ENCODE measurements around the gene EFNB3.

EFNB3 gene, protein sequence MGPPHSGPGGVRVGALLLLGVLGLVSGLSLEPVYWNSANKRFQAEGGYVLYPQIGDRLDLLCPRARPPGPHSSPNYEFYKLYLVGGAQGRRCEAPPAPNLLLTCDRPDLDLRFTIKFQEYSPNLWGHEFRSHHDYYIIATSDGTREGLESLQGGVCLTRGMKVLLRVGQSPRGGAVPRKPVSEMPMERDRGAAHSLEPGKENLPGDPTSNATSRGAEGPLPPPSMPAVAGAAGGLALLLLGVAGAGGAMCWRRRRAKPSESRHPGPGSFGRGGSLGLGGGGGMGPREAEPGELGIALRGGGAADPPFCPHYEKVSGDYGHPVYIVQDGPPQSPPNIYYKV

DNA sequence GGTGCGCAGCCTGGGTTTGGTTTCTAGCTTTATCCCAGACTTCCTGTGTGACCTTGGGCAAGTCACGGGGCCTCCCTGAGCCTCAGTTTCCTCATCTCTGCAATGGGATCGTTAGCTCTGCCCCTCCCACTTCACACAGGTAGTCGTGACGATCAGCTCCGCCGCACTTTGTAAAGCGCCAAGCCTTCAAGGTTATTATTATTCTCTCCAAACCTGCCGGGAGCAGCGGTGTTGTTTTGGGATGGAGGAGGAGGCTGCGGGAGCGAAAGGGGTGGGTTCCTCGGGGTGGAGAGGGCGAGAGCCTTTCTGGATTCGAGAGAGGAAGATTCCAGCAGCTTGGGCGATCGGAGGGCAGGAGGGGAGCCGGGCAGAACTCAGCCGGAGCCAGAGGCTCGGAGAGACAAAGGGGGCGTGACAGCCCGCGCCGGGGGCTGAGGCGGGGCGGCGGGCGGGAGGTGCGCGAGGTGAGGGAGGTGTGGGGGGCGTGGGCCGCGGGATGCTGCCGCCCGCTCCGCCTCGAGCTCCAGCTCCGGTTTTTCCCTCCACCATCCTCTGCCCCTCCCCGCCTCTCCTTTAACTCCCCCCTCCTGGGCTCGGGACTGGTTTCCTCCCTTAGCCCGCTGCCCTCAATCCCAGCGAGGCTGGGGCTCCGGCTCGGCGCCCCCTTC, at the start of gene EFNB3:
TSS of gene EFNB3 (plus strand) at position 602 of the 668 bp plus-strand sequence. CDS start 397 bp downstream, outside the sequence.
- no peak for DNase-seq

DNA sequence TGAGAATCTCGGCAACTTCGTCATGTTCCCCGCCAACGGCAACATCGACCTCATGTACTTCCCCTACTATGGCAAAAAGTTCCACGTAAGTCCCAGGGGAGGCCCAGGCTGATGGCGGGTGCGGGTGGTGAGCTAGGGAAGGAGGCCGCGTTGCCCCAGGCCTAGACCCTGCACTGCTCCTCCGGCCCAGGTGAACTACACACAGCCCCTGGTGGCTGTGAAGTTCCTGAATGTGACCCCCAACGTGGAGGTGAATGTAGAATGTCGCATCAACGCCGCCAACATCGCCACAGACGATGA, 49.5 kb upstream of the EFNB3 start:
- DNase-seq, result no peak

DNA sequence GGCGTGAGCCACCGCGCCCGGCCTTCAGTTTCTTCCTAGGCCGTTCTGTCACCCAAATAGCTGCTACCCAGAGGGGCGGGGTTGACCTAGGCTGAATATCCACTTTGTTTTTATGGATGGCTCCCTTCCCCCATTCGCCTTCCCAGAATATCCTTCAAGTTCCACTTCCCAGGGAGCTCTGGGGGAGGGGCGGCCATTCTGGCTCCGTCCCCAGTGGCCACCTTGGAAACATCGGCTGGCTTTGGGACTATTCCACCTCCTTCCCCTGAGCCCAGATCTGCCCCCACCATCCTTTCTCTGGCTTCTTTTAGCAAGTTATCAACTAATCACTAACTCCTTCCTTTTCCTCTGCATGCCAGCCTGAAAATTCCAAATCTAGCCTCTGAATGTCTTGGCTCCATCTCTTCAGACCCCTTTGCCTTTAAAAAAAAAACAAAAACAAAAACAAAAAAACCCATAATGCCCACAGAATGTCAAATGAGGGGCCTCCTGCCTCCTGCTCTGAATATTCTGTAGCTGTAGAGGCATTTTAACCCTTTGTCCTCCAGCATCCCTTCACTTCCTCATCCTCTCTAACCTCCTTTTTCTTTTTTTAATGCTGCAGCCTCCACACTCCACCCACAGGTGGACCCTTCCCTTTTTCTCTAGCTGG, 47.9 kb upstream of the EFNB3 start:
- peak; percentile 74 for DNase-seq

DNA sequence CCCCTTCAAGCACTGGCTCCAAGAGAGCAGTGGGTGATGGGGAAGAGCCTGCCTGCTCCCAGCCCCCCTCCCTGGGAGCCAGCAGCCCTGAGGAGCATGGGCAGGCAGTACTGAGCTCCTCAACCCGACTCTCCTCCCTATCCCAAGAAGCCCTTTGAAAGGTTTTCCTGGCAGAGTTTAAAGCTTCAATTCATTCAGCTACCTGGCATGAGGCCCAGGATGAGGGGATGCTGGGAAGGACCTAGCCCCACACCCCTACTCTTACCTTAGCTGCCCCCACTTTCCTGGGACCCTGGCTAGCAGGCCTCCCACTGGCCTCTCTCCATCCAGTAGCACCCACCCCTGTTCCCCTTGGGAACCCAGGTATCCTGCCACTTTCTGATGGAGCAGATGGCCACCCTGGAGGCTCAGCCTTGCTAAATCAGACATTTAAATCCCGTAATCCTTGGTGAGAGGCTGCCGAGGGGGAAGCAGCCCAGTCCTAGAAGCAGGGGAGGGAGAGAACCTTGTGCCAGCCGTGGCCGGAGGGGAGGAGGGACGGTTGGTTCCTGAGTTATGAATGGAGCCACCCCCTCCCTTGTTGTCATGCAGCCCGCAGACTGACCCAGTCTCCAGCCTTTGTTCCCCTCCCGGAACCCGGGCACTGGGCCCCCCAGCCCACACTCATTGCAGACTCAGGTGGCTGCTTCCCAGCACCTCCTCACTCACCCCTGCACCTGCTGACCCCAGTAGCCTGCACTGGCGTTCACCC, 37.2 kb upstream of the EFNB3 start:
- peak; percentile 77 for DNase-seq

DNA sequence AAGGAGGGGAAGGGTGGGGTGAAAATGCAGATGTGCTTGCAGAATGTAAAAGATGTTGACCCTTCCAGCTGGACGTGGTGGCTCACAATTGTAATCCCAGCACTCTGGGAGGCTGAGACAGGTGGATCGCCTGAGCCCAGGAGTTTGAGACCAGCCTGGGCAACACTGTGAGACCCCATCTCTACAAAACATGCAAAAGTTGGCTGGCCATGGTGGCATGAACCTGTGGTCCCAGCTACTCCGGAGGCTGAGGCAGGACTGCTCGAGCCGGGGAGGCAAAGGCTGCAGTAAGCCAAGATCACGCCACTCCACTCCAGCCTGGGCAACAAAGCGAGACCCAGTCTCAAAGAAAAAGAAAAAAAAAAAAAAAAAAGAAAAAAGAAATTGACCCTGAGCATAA, 36.5 kb upstream of the EFNB3 start:
- no peak for DNase-seq

DNA sequence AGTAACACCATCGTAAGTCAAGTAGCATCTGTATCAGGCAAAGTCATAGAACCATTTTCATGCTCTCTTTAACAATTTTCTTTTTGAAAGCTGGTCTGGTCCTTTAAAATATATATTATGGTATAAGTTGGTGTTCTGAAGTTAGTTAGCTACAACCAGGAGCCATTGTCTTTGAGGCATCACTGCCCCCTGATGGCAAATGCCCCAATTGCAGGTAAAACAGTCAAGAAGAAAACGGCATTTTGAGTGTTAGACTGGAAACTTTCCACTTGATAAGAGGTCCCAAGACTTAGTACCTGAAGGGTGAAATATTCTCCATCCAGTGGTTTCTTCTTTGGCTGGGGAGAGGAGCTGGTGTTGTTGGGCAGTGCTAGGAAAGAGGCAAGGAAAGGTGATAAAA, 31.8 kb upstream of the EFNB3 start:
- DNase-seq, result no peak

DNA sequence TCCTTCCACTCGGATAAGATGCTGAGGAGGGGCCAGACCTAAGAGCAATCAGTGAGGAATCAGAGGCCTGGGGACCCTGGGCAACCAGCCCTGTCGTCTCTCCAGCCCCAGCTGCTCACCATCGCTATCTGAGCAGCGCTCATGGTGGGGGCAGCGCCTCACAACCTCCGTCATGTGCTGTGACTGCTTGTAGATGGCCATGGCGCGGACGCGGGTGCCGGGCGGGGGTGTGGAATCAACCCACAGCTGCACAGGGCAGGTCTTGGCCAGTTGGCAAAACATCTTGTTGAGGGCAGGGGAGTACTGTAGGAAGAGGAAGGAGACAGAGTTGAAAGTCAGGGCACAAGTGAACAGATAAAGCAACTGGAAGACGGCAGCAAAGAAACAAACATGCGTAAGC, 30.1 kb upstream of the EFNB3 start:
- no peak for DNase-seq

DNA sequence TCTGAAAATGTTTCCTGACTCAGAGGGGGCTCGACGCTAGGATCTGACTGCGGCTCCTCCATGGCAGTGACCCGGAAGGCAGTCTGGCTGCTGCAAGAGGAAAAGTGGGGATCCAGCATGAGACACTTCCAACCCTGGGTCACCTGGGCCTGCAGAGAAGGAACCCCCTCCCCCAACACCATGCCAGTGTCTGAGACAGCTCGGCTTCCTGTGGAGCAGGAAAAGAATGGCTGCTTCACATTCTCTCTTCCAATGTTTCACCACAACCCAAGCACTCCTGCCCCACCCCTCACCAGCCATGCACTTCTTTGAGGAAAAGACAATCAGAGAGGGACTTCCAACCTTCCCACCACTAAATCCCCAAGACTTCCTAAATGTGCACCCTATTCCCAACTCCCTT, 28.5 kb upstream of the EFNB3 start:
- no peak for DNase-seq

DNA sequence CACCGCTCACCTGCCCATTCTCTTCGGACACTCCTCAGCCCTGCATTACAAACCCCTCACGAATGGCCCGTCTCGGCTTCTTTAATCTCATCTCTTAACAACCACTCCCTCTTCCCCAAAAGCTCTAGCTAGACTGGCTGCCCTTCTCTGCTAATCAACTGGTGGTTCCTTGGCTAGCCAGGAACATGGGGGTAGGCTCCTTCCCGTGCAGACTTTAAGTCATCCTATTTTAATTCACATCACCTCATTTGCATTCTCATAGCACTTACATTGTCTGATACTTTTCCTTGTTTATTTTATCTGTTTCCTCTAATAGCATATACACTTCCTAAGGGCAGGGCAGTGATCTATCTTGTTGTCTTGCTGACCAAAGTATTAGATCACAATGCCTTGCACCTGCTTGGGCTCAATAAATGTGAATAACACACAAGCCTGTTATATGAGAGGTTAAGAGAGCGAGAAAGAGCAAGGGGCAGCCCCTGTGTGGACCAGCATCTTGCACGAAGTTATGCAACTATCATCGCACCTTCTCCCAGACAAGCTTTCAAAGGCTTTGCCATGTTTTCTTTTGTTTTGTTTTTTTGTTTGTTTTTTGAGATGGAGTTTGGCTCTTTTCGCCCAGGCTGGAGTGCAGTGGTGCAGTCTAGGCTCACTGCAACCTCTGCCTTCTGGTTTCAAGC, 27.5 kb upstream of the EFNB3 start:
- no peak for DNase-seq

DNA sequence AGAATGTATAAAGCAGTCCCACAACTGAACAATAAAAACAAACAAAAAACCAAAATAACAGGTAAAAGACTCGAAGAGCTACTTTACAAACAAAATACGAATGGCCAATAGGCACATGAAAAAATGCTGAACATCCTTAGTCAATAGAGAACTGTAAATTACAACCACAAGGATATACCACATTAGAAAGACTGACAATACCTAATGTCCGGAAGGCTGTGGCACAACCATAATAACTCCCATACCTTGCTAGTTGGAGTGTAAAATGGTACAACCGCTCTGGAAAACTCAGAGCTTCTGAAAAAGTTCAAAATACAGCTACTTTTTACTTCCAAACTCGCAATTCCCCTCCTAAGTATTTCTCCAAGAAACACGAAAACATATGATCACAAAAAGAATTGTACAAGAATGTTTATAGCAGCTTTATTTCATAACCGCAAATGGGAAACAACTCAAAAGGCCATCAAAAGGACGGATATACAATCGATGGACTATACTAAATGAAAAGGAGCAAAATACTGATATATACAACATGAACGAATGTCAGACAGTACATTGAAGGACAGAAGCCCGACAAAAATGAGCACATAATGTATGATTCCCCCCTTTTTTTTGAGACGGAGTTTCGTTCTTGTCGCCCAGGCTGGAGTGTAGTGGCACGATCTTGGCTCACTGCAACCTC, 20.0 kb upstream of the EFNB3 start:
- no peak for DNase-seq

DNA sequence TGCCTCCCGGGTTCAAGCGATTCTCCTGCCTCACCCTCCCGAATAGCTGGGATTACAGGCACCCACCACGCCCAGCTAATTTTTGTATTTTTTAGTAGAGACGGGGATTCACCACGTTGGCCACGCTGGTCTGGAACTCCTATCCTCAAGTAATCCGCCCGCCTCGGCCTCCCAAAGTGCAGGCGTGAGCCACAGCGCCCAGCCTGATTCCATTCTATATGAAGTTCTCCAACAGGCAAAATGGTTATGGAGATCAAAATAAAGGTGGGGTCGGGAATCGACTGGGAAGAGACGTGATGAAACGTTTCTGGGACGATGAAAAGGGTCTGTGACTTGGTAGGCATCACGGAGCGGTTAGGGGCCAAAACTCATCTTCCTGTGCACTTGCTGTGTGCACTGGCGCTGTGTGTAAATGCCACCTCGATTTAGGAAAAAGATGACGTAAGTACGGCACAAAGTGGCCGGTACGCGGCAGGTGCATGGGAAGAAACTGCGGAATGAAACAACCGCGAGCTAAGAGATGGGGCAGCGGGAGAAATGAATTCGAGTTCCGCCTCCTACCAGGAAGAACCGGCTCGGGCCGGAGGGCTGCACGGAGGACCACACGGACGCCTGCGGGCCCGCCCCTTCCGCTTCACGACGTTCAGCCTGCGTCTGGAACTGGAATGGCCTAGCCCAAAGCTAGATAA, 19.3 kb upstream of the EFNB3 start:
- peak; percentile 96 for DNase-seq

DNA sequence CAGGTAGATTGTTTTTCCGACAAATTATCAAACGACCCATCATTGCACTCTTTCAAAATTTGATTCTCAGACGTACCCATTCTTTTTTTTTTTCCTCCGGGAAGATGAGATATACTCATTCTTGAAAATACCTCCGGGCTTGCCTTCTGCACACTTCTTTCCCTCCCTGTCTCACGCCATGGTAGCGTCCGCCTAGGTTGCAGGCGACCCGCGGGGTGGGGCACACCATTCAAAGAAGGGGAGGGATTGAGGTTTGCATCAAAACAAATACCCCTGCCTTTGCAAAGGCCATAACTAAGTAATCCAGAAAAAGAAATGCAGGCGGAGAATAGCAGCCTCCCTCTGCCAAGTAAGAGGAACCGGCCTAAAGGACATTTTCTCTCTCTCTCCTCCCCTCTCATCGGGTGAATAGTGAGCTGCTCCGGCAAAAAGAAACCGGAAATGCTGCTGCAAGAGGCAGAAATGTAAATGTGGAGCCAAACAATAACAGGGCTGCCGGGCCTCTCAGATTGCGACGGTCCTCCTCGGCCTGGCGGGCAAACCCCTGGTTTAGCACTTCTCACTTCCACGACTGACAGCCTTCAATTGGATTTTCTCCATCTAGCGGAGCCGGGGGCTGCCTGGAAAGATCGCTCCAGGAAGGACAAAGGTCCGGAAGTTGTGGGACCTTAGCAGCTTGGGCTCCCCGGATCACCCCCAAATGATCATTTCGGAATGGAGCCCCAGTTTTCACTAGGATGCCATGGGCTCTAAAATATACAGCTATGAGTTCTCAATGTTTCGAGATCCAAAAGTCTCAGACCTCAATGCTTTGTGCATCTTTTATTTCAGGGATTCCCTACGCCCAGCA, 18.6 kb upstream of the EFNB3 start:
- peak; percentile 94 for DNase-seq

DNA sequence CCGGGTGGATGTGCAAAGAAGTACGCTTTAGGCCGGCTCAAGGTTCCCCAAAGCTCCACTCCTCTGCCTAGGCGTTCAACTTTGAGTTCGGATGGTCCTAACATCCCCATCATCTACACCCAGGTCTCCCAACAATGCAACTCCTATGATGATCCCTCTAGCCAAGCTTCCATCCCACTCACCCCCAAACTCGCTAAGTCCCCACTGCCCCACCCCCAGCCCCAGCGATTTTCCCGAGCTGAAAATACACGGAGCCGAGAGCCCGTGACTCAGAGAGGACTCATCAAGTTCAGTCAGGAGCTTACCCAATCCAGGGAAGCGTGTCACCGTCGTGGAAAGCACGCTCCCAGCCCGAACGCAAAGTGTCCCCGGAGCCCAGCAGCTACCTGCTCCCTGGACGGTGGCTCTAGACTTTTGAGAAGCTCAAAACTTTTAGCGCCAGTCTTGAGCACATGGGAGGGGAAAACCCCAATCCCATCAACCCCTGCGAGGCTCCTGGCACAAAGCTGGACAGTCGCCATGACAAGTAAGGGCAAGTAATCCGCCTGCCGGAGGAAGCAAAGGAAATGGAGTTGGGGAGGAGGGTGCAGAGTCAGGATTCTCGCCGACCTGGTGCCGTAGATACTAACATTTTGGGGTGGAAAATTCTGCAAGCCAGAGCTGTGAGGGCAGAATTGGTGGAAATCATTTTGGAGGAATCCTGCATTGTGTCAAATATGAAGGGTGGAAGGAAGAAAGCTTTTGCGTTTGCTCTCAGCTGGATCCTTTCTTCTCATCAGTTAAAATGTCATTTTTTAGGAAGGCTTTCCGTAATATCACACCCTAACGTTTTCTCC, 17.7 kb upstream of the EFNB3 start, which contains the start of gene TP53:
TSS of gene TP53 (minus strand) at position 419 of the 836 bp plus-strand sequence. CDS start 10,896 bp downstream, outside the sequence.
- DNase-seq, result peak; percentile 91

DNA sequence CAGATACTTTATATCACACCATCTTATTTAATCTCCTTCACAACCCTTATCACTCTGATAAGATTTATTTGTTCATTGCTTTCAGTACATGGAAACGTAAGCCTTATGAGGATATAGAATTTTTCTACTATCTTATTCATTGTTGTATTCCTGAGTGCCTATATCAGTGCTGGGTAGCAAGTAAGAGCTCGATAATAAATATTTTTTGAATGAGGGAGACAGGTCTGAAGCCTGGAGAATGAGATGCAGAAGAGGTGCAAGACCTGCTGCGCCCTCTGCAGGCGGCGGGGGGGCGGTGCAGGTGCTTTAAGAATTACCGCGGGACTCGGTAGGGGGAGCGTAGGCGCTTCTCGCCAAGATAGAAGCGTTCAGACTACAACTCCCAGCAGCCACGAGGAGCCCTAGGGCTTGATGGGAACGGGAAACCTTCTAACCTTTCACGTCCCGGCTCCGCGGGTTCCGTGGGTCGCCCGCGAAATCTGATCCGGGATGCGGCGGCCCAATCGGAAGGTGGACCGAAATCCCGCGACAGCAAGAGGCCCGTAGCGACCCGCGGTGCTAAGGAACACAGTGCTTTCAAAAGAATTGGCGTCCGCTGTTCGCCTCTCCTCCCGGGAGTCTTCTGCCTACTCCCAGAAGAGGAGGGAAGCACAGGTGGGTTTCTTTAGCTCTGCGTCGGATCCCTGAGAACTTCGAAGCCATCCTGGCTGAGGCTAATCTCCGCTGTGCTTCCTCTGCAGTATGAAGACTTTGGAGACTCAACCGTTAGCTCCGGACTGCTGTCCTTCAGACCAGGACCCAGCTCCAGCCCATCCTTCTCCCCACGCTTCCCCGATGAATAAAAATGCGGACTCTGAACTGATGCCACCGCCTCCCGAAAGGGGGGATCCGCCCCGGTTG, 16.8 kb upstream of the EFNB3 start, which contains the start of gene WRAP53:
TSS of gene WRAP53 (plus strand) at position 570 of the 900 bp plus-strand sequence. CDS start at position 742, 172 bp downstream.
- peak; percentile 98 for DNase-seq

DNA sequence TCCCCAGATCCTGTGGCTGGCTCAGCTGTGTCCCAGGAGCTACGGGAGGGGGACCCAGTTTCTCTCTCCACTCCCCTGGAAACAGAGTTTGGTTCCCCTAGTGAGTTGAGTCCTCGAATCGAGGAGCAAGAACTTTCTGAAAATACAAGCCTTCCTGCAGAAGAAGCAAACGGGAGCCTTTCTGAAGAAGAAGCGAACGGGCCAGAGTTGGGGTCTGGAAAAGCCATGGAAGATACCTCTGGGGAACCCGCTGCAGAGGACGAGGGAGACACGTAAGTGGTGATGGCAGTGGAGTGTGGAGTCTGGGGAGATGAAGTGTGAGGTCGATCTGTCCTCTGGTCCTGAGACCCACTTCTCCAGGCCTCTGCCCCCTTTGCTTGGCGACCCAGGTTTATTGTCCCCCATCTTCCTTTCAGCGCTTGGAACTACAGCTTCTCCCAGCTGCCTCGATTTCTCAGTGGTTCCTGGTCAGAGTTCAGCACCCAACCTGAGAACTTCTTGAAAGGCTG, 16.1 kb upstream of the EFNB3 start:
- no peak for DNase-seq

DNA sequence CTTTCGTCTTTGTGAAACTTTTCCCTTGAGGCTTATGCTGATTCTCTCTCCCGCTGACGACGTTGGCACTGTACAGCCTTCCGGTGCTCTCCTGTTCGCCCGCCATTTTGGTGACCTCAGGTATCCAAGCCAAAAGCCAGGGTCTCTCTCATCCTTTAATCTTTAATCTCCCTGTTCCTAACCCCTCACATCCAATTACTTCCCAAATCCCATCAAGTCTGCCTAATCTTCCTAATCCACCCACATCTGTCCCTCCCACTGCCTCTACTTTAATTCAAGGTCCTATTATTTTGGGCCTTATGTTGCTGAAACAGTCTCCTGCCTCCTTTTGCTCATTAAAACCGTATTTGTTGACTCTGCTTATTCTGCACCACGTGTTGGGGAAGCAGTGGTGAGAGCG, 9.4 kb upstream of the EFNB3 start:
- no peak for DNase-seq

DNA sequence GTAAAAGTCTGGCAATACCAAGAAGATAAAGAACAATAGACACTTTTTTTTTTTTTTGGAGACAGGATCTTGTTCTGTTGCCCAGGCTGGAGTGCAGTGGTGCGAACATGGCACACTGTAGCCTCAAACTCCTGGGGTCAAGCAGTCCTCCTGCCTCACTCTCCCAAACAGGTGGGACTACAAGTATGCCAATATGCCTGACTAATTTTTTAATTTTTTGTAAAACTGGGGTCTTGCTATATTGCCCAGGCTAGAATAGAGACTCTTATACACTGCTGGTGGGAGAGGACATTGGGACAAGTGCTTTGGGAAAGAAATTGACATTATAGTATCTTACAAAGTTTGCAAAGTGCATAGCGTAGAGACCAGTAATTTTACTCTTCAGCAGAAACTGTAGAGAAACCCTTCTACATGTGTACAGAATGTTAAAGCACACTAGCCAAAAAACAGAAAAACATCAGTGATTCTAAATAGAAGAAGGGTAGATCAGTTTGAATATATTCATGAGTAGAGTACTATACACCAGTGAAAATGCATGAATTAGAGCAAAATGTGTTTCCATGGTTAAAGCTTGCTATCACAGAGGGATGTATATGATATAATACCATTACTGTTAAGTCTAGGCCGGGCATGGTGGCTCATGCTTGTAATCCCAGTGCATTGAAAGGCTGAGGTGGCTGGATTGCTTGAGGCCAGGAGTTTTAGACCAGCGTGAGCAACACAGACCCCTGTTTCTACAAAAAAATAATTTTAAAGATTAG, 7.0 kb upstream of the EFNB3 start:
- DNase-seq, result no peak

All from midbrain (tissue), 1 donor.